ENCODE data around the gene FLRT1.

Gene FLRT1

DNA sequence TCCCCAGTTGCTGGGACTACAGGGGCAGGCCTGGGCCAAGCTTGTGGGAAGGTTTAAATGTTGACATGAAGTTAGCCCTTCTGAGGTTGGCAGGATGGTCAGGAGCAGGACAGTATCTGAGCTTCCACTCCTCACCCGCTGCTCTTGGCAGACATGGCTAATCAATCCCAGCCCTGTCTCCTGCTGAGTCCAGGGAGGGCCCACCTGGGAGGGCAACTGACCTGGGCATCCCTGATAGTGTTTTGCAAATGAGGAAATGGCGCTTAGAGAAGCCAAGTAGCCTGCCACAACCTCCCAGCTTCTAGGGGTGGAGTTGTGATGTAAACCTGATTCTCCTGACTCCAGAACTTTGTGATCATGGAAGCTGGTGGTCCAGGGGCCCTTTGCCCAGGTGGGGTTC is 16.7 kb downstream of the FLRT1 start:
- Histone ChIP-seq H3K9ac (peak overlapping the region in 3 of 11 experiments; percentile 34 to 61 (median 37); a peak in 4 of 22 replicates), H3K4me2 (peak overlapping the region in 8 of 11 experiments; percentile 73 to 92 (median 86); a peak in 16 of 22 replicates), H3K9me3 (replicated peaks in 1 of 11) (no peaks in the 10 kb centered on the region), H3K27me3 (no peaks in the 10 kb centered on the region), H3K27ac (peak overlapping the region in 2 of 11 experiments; percentile 28 to 64; a peak in 2 of 22 replicates), H3K4me1 (peaks cover 33 to 81% (median 73%) of the 10 kb centered on the region in 10 experiments), H3K4me3 (no peak overlapping the region), H3K36me3 (no peaks in the 10 kb centered on the region), H4K20me1 (peaks cover 0 to 100% (median 52%) of the 10 kb centered on the region in 11 experiments; a peak in 18 of 22 replicates)
- no peak for TF ChIP-seq Cebpa-rat (IDR thresholded peaks at IDR 0.05)

DNA sequence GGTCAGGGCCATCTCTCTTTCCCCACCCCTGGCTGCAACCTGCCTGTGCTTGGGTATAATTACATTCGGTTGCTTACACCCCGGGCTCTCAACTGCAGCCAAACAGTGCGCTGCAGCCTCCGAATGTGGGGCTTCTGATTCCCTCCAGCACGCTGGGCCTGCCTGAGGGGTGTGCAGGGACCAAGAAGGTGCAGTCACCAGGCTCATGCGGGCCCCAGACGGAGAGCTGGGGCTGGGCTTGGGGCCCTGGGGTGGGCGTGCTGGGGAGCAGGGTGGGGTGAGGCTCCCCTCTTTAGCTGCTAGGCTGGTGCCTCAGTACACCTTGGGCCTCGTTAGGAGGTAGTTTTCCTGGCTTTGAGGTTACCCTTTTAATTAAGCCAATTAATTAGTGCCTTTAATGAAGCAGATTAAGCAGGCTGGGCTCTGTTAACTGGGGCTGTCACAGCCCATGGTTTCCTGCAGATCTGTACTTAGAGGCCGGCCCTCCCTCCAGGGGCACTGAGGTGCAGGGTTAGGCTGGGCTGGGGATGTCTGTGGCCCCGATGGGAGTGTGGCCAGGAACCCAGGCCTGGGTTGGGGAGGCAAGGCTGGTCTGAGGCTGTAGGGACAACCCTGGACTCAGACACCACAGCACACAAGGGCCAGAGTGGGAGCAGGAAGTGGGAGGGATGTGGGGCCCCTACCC is 17.3 kb downstream of the FLRT1 start:
- Histone ChIP-seq H3K36me3 (no peaks in the 10 kb centered on the region), H3K4me1 (peaks cover 26 to 80% (median 71%) of the 10 kb centered on the region in 10 experiments), H4K20me1 (peaks cover 0 to 100% (median 58%) of the 10 kb centered on the region in 11 experiments; a peak in 19 of 22 replicates), H3K27me3 (no peaks in the 10 kb centered on the region), H3K9me3 (replicated peaks in 1 of 11) (no peaks in the 10 kb centered on the region), H3K9ac (peak overlapping the region in 9 of 11 experiments; percentile 15 to 71 (median 38); a peak in 13 of 22 replicates), H3K4me3 (peak overlapping the region in 3 of 10 experiments; percentile 1 to 14 (median 7); a peak in 2 of 20 replicates), H3K27ac (peak overlapping the region in 8 of 11 experiments; percentile 1 to 64 (median 36); a peak in 11 of 22 replicates), H3K4me2 (peak overlapping the region; percentile 47 to 92 (median 84))
- no peak for TF ChIP-seq Cebpa-rat (IDR thresholded peaks at IDR 0.05)

GRCh38 chr11:64053699-64054098 is 18.0 kb downstream of the FLRT1 start:
- no peaks in the 10 kb centered on the region for H3K27me3 ChIP-seq
- no peaks in the 10 kb centered on the region for H3K36me3 ChIP-seq
- H3K9ac ChIP-seq: peak overlapping the region in 9 of 11 experiments; percentile 15 to 71 (median 38); a peak in 11 of 22 replicates
- peak overlapping the region in 8 of 11 experiments; percentile 1 to 64 (median 36); a peak in 11 of 22 replicates for H3K27ac ChIP-seq
- peaks cover 0 to 100% (median 60%) of the 10 kb centered on the region in 11 experiments; a peak in 20 of 22 replicates for H4K20me1 ChIP-seq
- no peaks in the 10 kb centered on the region for H3K9me3 ChIP-seq (replicated peaks in 1 of 11)
- no peak for TF ChIP-seq Cebpa-rat (IDR thresholded peaks at IDR 0.05)
- peak overlapping the region in 3 of 10 experiments; percentile 1 to 14 (median 7); a peak in 2 of 20 replicates for H3K4me3 ChIP-seq
- peak overlapping the region; percentile 47 to 92 (median 84) for H3K4me2 ChIP-seq
- peaks cover 20 to 73% (median 66%) of the 10 kb centered on the region in 10 experiments for H3K4me1 ChIP-seq

- H3K4me1 ChIP-seq: peaks cover 18 to 78% (median 69%) of the 10 kb centered on the region in 10 experiments
- H3K36me3 ChIP-seq: no peaks in the 10 kb centered on the region
- TF ChIP-seq Cebpa-rat (IDR thresholded peaks at IDR 0.05): no peak
- H3K27ac ChIP-seq: no peak overlapping the region
- no peak overlapping the region for H3K4me3 ChIP-seq
- peak overlapping the region in 9 of 11 experiments; percentile 19 to 92 (median 84); a peak in 16 of 22 replicates for H3K4me2 ChIP-seq
- peaks cover 0 to 8% (median 4%) of the 10 kb centered on the region in 11 experiments; a peak in 19 of 22 replicates for H3K27me3 ChIP-seq
- peaks cover 4 to 100% (median 70%) of the 10 kb centered on the region in 11 experiments; a peak in 20 of 22 replicates for H4K20me1 ChIP-seq
- H3K9me3 ChIP-seq (replicated peaks in 1 of 11): no peaks in the 10 kb centered on the region
- H3K9ac ChIP-seq: peak overlapping the region in 2 of 11 experiments; percentile 3 to 4; a peak in 1 of 22 replicates
These were observed 19.3 kb downstream of the FLRT1 start for GRCh38 chr11:64055077-64055476.

DNA sequence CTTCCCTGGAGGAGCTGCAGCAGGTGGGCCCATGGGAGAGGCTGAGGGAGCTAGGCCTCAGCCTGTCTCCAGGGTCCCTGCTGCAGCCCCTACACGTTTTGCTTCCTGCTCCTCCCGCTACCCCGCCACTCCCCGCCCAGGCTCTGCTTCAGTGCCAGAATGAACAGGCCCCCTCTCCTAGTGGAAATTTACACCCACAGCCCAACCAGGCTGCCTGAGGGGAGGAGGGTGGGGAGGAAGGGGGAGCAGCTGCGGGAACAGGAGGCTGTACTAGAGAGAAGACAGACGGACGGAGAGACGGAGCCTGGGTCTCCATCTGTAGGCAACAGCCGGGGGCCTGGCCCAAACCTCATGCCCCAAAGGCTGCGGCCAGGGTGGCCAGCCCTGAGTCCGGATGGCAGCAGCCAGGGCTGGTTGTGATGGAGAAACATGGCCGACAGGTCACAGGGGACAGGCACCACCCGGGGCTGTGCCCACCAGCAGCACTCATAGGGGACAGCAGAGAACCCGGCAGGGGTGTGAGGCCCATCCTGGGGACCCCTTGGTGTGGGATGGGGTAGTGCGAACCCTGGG is 20.6 kb downstream of the FLRT1 start:
- no peak for TF ChIP-seq Cebpa-rat (IDR thresholded peaks at IDR 0.05)
- Histone ChIP-seq H3K27ac (peak overlapping the region in 4 of 11 experiments; percentile 8 to 32 (median 26); a peak in 2 of 22 replicates), H3K4me1 (peaks cover 24 to 87% (median 80%) of the 10 kb centered on the region in 10 experiments)

GRCh38 chr11:64056861-64057260 is 21.1 kb downstream of the FLRT1 start:
- TF ChIP-seq Cebpa-rat (IDR thresholded peaks at IDR 0.05): no peak
- Histone ChIP-seq H4K20me1 (peaks cover 8 to 100% (median 79%) of the 10 kb centered on the region in 11 experiments; a peak in 20 of 22 replicates), H3K4me2 (peak overlapping the region; percentile 1 to 92 (median 84); a peak in 19 of 22 replicates), H3K27me3 (peaks cover 15 to 25% (median 20%) of the 10 kb centered on the region in 11 experiments), H3K27ac (peak overlapping the region in 3 of 11 experiments; percentile 23 to 32 (median 30); a peak in 1 of 22 replicates), H3K36me3 (no peaks in the 10 kb centered on the region), H3K9me3 (replicated peaks in 1 of 11) (no peaks in the 10 kb centered on the region), H3K9ac (peak overlapping the region in 8 of 11 experiments; percentile 6 to 64 (median 50); a peak in 12 of 22 replicates), H3K4me3 (no peak overlapping the region), H3K4me1 (peaks cover 24 to 86% (median 80%) of the 10 kb centered on the region in 10 experiments)

More for the DNA sequence above, 20.6 kb downstream of the FLRT1 start:
- H4K20me1 ChIP-seq: peaks cover 8 to 100% (median 75%) of the 10 kb centered on the region in 11 experiments; a peak in 20 of 22 replicates
- H3K9ac ChIP-seq: peak overlapping the region in 9 of 11 experiments; percentile 6 to 64 (median 41); a peak in 14 of 22 replicates
- peak overlapping the region; percentile 1 to 92 (median 84); a peak in 19 of 22 replicates for H3K4me2 ChIP-seq
- no peak overlapping the region; a peak in 1 of 20 replicates for H3K4me3 ChIP-seq
- no peaks in the 10 kb centered on the region for H3K36me3 ChIP-seq
- H3K27me3 ChIP-seq: peaks cover 11 to 20% (median 16%) of the 10 kb centered on the region in 11 experiments
- no peaks in the 10 kb centered on the region for H3K9me3 ChIP-seq (replicated peaks in 1 of 11)

GRCh38 chr11:64057890-64058289 is 22.2 kb downstream of the FLRT1 start:
- peak overlapping the region in 1 of 11 experiments; percentile 10; a peak in 2 of 22 replicates for H3K9ac ChIP-seq
- H3K4me3 ChIP-seq: no peak overlapping the region
- H3K4me2 ChIP-seq: no peak overlapping the region
- peaks cover 15 to 33% (median 24%) of the 10 kb centered on the region in 11 experiments for H3K27me3 ChIP-seq
- TF ChIP-seq Cebpa-rat (IDR thresholded peaks at IDR 0.05): no peak
- peaks cover 8 to 100% (median 89%) of the 10 kb centered on the region in 11 experiments; a peak in 20 of 22 replicates for H4K20me1 ChIP-seq
- no peaks in the 10 kb centered on the region for H3K9me3 ChIP-seq (replicated peaks in 1 of 11)
- H3K27ac ChIP-seq: no peak overlapping the region
- peaks cover 24 to 76% (median 71%) of the 10 kb centered on the region in 10 experiments for H3K4me1 ChIP-seq
- no peaks in the 10 kb centered on the region for H3K36me3 ChIP-seq

GRCh38 chr11:64058494-64058893 is 22.8 kb downstream of the FLRT1 start:
- Histone ChIP-seq H3K27ac (no peak overlapping the region), H3K9me3 (replicated peaks in 1 of 11) (no peaks in the 10 kb centered on the region), H3K4me3 (no peak overlapping the region), H3K4me1 (peaks cover 20 to 70% (median 65%) of the 10 kb centered on the region in 10 experiments), H3K9ac (no peak overlapping the region; a peak in 1 of 22 replicates), H4K20me1 (peaks cover 8 to 100% (median 91%) of the 10 kb centered on the region in 11 experiments; a peak in 20 of 22 replicates), H3K4me2 (no peak overlapping the region), H3K36me3 (no peaks in the 10 kb centered on the region), H3K27me3 (peaks cover 15 to 33% (median 24%) of the 10 kb centered on the region in 11 experiments)
- no peak for TF ChIP-seq Cebpa-rat (IDR thresholded peaks at IDR 0.05)

Data from BLaER1 treated with 17β-estradiol and CSF1 and Interleukin-3, amounts not matched to agents 10 nM and 100 nM (cell line).